ENCODE results near the gene DPYSL3.

DNA sequence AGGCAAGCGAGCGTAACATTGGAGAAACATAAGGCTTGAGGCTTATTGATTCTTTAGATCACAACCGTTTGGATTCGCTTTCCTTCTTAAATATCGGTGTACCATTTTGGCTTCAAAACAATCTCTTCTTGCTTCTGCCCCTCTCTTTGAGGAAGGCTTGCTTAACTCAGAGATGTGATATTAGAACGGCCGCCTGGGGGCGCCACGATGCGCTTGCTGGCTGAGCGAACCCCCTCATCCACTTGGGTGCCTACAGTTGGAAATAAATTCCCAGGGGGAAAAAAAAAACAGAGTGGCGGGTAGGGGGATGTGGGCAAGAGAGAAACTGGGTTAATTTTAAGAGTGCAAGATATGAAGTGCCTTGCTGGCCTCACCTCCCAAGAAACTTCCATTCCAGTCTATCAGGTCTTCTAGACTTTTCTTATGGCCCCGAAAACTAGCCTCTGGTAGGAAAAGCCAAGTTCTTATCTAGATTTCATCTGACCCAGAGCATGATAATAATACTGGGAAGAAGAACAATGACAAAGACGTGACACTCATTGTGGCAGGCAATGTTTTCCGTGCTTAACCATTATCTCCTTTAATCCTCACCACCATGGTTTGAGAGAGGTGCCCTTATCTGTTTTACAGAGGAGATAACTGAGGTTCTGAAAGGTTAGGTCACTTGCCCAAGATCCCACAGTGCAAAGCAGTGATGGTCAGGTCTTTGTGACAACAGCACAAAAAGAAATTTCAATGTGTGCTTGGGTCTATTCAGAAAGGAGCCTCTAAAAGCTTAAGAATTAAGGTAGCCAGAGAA is 115.8 kb downstream of the DPYSL3 start:
- TF ChIP-seq, protein P1, sequence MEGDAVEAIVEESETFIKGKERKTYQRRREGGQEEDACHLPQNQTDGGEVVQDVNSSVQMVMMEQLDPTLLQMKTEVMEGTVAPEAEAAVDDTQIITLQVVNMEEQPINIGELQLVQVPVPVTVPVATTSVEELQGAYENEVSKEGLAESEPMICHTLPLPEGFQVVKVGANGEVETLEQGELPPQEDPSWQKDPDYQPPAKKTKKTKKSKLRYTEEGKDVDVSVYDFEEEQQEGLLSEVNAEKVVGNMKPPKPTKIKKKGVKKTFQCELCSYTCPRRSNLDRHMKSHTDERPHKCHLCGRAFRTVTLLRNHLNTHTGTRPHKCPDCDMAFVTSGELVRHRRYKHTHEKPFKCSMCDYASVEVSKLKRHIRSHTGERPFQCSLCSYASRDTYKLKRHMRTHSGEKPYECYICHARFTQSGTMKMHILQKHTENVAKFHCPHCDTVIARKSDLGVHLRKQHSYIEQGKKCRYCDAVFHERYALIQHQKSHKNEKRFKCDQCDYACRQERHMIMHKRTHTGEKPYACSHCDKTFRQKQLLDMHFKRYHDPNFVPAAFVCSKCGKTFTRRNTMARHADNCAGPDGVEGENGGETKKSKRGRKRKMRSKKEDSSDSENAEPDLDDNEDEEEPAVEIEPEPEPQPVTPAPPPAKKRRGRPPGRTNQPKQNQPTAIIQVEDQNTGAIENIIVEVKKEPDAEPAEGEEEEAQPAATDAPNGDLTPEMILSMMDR (IDR thresholded peaks at IDR 0.05): peak; percentile 48
- no peak for TF ChIP-seq ZFX (IDR thresholded peaks at IDR 0.05; ENCODE audit: borderline replicate concordance)
